ENCODE results near the gene TMEM205. TPM values are rescaled to one million over a fixed set of nuclear protein-coding genes. Genes with fewer than 3 reads are reported as not detected.

Gene TMEM205
- total and polyA plus RNA-seq, 2 of the 8 experiments (the other 6 are each of a cell fraction or from before 2014, with no cell fraction given), result 73.5 to 423 TPM

DNA sequence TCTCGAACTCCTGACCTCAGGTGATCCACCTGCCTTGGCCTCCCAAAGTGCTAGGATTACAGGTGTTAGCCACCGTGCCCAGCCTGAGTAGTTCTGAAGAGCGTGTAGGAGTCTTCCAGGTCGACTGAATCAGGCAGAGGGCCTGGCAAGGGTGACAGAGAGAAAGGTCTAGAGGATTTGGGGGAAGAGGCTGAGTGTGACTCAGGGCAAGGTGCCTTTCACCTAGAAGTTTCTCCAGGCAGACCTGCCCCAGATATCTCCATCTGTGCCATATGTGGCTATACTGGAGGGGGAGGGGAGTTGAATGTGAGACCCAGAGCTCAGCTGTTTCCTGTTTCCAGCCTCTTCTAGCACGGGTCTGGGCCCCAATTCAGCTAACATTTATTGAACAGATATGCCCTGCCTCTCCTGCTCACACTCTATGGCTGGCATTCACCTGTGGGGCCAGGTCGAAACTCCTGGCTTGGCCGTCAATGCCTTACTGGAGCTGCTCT lies 1.5 kb upstream of the TMEM205 start:
- H3K79me2 ChIP-seq (ENCODE audit: control insufficient read depth in 1 of 2, insufficient read depth in 2 of 2, low read length in 2 of 2), result peaks cover 0 to 3% of the 10 kb centered on the region in 2 experiments; a peak in 1 of 4 replicates
- WGBS, 2 experiments (ENCODE audit: extremely low coverage in 1 of 2, insufficient coverage in 1 of 2, insufficient read length in 1 of 2, insufficient replicate concordance in 2 of 2, low coverage in 1 of 2, low lambda C conversion rate in 2 of 2, missing lambda C conversion rate in 1 of 2), result 82% methylated on average over 7 of the region's 7 CpGs; no CpG with 5 or more reads in 1 of the 2 experiments
- no peak for FAIRE-seq
- no peak overlapping the region for H4K91ac ChIP-seq (replicated peaks; ENCODE audit: insufficient read length, low read length)
- no peak overlapping the region for H3K18ac ChIP-seq (ENCODE audit: extremely low read depth, low read length)
- H2BK20ac ChIP-seq (ENCODE audit: low read length), result no peak overlapping the region
- TF ChIP-seq CTCF (IDR thresholded peaks at IDR 0.05; ENCODE audit: control extremely low read depth in 1 of 3, insufficient read depth in 1 of 3, low read depth in 1 of 3, low read length in 3 of 3) (no peak), CEBPB (IDR thresholded peaks at IDR 0.05; ENCODE audit: low read depth, low read length) (no peak), ASH2L (IDR thresholded peaks at IDR 0.05; ENCODE audit: low read length) (no peak)
- no peak overlapping the region for H4K8ac ChIP-seq (ENCODE audit: extremely low read depth, insufficient read depth, low read length)
- H4K20me1 ChIP-seq (replicated peaks in 1 of 2; ENCODE audit: control insufficient read depth in 1 of 2, insufficient read depth in 2 of 2, low read length in 2 of 2), result no peaks in the 10 kb centered on the region
- no peak overlapping the region for H2AK5ac ChIP-seq (ENCODE audit: low read depth, low read length)
- no peak overlapping the region for H3K27ac ChIP-seq (ENCODE audit: low read depth, low read length)
- no peak overlapping the region for H2AFZ ChIP-seq (ENCODE audit: low read length)
- no peak overlapping the region for H4K5ac ChIP-seq (ENCODE audit: insufficient read length, low read depth, low read length)
- POLR2A ChIA-PET (ENCODE audit: partially characterized antibody), result interaction anchor here (0.7 to 1.5 kb wide), 4 partner anchors 17 to 59 kb away, joined by 3 to 5 read pairs (median 3); no protein-coding TSS in a partner anchor
- H3K9me3 ChIP-seq (ENCODE audit: insufficient read depth in 2 of 2, low read depth in 1 of 2, low read length in 1 of 2), result peaks cover 0 to 6% of the 10 kb centered on the region in 2 experiments; a peak in 1 of 4 replicates
- H3K79me1 ChIP-seq (ENCODE audit: low read depth, low read length), result peaks cover 5% of the 10 kb centered on the region; the same call in 1 of the 2 replicates
- peak overlapping the region in 1 of 2 experiments; percentile 99; a peak in 1 of 4 replicates for H3K4me2 ChIP-seq (ENCODE audit: insufficient read depth in 1 of 2, low read depth in 2 of 2, low read length in 2 of 2)
- no peak overlapping the region for H3K9ac ChIP-seq (replicated peaks in 1 of 4; ENCODE audit: extremely low read depth in 1 of 4, low read depth in 3 of 4, low read length in 3 of 4)
- no peak overlapping the region for H3K4me3 ChIP-seq (ENCODE audit: extremely low read depth in 1 of 4, insufficient read depth in 2 of 4, low read depth in 3 of 4, low read length in 4 of 4)
- H3K23me2 ChIP-seq (ENCODE audit: low read depth, low read length), result peaks cover 14% of the 10 kb centered on the region
- H3K14ac ChIP-seq (ENCODE audit: insufficient read length), result no peak overlapping the region
- no peak overlapping the region for H2BK15ac ChIP-seq (ENCODE audit: low read length)
- CTCF ChIA-PET (ENCODE audit: partially characterized antibody), result interaction anchor here (0.7 to 1.7 kb wide), 8 partner anchors 9 to 138 kb away, joined by 3 to 5 read pairs (median 4); no protein-coding TSS in a partner anchor
- no peak overlapping the region for H2BK5ac ChIP-seq (ENCODE audit: low read depth, low read length)
- no peak overlapping the region for H2BK12ac ChIP-seq (ENCODE audit: low read depth, low read length)
- H3K56ac ChIP-seq (replicated peaks; ENCODE audit: insufficient read length, low read depth, low read length), result no peak overlapping the region
- H3K36me3 ChIP-seq (ENCODE audit: control insufficient read depth in 2 of 4, insufficient read depth in 4 of 4, low read length in 3 of 4), result no peaks in the 10 kb centered on the region
- peaks cover 0 to 10% (median 6%) of the 10 kb centered on the region in 4 experiments; a peak in 5 of 7 replicates for H3K4me1 ChIP-seq (replicated peaks in 1 of 4; ENCODE audit: control insufficient read depth in 3 of 4, insufficient read depth in 4 of 4, low read length in 3 of 4)
- no peaks in the 10 kb centered on the region for H3K27me3 ChIP-seq (replicated peaks in 1 of 4; ENCODE audit: control insufficient read depth in 3 of 4, extremely low read depth in 1 of 4, insufficient read depth in 3 of 4, low read length in 3 of 4)
- H3K4ac ChIP-seq (replicated peaks; ENCODE audit: insufficient read length, low read depth, low read length), result no peak overlapping the region
- no peak overlapping the region for H2BK120ac ChIP-seq (replicated peaks; ENCODE audit: low read depth, low read length)
- no peak overlapping the region for H3K23ac ChIP-seq (ENCODE audit: insufficient read length)
- no peak for DNase-seq (ENCODE audit: low read depth in 1 of 2, low spot score in 2 of 2)
